GM19240 (cell line): Measurements from ENCODE around the gene TRAK1.

Source experiments
- DNase-seq: peaks from one replicate; pipeline ENCODE4 v3.0.0; 2011; ENCODE audit warnings: low spot score; ENCODE audit not compliant: insufficient read length

Gene TRAK1

GRCh38 chr3:42151596-42152168, 60.5 kb downstream of the TRAK1 start:
- no peak for DNase-seq

DNA sequence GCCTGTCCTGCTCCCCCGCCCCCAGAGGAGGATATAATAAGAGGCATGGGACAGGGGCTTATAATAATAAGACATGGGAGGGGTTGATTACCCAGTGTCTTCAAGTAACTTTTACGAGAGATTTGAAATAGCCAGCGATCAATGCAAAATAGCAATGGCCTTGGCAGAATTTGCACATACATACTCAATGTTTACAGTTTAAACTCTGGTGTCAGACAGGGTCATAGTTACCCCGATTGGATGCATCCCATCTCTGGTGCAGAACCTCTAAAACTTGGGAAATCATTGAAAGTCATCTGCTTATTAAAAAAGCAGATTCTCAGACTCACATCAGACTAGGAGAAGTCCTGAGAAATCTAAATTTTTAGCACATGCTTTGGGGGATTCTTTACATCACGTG, 61.0 kb downstream of the TRAK1 start:
- DNase-seq, result no peak

- DNase-seq, result no peak
Observed at GRCh38 chr3:42153039-42153438, 61.9 kb downstream of the TRAK1 start.

DNA sequence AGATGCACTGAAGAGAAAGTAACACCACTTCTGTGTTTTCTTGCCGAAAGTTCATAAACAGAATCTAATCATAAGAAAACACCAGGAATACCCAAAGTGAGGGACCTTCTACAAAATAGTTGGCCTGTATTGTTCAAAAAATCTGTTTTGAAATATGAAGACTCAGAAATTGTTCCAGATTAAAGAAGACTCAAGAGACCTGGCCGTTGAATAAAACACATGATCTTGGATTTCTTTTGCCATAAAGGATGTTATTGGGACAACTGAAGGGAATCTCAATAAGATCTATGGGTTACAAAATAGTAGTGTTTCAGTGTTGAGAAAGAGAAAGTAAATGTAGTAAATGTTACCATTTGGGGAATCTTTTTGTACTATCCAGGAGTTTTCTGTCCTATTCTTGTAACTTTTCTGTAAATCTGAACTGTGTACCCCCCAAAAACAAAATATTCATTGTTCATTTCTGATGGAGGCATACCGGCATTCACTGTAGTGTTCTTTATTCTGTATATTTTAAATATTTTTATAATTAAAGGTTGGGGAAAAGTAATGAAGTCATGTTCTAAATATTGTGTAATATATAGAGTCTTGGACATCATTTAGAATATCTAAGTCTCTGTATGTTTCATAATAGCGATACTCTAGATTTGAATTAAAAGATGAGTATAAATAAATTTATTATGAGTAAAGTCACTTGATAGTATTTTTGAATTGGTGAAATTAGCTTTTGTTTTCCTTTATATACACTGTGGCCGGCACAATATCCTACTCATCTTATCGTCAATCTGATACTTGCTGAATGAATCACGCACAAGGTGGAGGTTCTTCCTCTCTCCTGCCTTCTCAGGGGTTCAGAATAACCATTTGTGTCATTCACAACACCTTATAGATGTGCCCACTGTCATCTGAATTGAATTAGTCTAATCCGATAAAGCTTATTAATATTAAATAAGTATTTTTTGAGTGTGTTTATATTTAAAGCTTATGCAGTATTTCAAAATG, 66.7 kb downstream of the TRAK1 start:
- no peak for DNase-seq

DNA sequence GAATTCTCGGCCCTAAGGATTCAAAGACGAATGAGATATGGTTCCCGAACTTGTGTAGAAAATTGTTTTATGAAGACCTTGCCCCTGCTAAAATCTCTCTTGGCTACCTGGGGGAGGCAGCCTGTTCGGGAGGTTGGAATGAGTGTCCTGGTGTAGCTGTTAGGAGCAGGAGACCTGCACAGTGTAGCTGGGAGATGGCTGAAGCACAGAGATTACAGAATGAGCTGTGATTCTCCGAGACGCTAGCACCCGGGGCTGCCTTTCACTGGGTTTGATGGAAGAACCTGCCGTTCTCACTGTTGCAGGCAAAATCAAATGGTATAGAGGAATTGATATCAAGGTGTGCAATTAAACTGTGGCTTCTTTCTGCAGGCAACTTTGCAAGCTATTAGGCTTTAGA, 68.0 kb downstream of the TRAK1 start:
- DNase-seq, result no peak

DNA sequence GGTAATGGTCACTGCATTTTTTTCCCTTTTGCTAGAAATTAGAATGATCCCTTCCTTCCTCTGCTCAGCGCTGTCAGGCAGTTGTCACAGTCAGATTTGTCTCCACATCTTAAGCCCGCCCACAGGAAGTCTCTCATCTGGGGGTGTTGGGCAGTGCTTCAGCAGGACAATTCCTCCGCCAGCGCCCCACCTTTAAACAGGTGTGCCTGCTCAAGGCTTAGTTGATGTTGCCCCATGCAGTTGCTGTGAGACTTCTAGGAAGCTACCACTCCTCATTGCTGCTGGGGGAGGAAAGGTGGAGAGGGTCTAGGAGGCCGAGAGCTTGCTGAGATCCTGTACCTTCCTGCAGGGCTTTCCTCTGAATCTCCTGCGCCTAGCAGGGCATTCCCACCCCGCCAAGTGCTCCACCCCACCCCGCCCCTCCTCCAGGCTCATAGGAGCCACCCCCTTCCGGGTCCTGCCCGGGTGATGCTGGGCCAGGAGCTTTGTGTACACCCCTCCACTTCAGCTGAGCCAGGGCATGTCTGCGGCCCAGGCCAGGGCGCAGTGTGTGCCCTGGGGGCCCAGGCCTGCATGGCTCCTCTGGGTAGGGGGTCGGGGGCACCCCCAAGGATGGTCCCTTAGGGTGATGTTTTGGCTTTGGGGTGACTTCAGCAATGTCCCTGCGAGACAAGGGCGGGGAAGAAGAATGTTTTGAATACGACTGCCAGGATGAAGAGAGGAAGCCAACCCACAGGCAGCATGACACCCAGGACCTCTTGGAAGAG, 68.7 kb downstream of the TRAK1 start:
- DNase-seq, result peak; percentile 30

DNA sequence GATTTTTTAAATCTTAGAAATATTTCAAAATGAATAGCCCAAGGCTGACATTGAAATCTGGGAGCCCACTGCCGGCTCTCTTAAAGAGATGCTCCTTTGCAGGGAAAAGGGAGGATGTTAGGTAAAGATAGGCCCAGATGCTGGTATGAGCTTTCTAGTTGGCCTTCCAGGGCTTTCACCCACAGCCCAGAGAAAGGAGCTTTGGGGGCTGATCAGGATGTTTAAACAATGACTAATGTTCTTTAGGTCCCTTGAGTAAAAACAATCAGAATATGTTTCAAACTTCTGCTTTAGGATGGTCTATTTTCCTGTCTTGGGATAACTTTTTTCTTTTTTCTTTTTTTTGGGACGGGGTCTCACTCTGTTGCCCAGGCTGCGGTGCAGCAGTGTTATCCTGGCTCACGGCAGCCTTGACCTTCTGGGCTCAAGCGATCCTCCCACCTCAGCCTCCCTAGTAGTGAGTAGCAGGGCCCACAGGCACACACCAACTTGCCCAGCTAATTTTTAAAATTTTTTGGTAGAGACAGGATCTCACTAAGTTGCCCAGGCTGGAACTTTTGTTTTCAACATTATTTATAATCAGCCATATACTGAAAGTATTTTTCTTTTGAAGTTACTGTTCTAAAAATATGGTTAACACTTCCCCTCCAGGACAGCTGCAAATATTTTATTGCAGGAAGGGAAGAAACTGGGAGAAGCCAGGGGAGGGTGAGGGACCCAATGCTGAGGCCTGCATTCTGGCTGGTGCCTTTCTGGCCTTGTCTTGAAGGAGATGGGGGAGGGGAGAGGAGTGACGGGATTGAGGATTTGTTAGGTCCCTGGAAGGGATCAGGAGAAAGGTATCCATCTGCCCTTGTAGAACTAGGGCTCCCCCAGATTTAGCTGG, 70.1 kb downstream of the TRAK1 start:
- no peak for DNase-seq

- no peak for DNase-seq
Observed at GRCh38 chr3:42162462-42162861, 71.3 kb downstream of the TRAK1 start.

GRCh38 chr3:42163622-42164244, 72.6 kb downstream of the TRAK1 start:
- DNase-seq, result no peak

DNA sequence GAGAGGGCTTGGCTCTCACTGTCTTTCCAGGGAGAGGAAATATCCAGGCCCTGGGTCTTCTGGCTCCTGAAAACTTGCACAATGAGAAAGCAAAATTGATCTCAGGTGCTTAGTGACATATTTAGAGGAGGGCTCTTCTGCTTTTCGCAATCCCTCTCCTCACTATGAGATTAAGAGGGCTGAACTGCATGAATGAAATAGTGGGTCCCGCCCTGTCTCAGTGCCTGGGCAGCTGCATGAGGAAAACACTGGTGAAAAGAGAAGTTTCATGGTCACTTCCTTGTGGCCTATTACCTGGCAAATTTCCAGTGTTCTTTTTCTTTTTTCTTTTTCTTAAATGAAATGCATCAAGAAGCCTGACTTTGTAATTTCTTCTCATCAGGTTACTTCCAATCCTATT, 73.5 kb downstream of the TRAK1 start:
- DNase-seq, result no peak

GRCh38 chr3:42165211-42165610, 74.1 kb downstream of the TRAK1 start:
- no peak for DNase-seq

GRCh38 chr3:42166214-42166613, 75.1 kb downstream of the TRAK1 start:
- DNase-seq, result no peak

DNA sequence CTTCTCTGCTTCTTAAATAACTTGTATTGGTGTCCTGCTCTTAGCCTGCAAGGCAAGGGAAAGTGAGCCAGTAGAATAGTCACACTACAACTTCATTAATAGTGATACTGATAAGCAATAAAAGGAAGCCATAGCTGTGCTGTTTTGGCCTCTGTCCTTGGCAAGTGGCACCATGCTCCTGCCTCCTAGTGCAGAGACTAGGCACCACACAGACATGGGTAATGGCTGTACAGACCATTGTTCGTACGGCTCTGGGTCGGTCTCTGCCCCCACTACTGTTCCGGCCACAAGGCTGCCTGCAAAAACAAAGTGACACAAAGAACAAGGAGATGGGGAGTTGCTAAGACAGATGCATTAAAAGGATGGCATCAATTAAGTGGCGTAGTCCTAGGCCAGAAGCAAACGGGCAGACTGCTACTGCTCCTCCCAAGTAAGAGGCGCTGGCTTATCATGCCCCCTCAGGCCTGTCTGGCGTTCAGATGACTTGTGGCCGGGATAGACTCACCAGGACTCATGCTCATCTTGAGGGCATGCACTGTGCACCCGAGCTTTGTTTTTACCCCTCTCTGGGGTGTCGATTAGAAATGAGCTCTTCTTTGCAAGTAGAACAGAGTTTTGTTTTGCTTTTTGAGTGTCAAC, 75.6 kb downstream of the TRAK1 start:
- DNase-seq, result no peak

DNA sequence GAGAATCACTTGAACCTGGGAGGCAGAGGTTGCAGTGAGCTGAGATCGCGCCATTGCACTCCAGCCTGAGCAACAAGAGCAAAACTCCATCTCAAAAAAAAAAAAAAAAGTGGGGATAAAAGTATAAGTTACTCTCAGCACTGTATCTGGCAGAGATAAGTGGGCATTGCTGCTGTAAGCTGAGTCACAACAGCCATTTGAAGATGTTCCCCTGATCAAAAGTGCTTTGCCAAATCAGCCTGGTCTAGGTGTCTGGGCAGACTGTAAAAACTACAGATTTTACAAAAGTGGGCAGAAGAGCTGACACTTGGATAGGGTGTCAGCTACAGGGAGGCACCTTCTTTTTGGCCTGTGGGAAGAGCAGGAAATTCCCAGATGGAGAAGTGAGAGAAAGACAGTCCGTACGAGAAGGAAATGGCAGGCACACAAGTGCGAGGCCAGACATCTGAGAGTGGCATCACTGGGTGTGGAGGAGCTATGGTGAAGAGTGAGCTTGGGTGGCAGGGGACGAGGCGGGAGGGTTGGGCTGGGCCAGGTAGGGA, 78.5 kb downstream of the TRAK1 start:
- no peak for DNase-seq

DNA sequence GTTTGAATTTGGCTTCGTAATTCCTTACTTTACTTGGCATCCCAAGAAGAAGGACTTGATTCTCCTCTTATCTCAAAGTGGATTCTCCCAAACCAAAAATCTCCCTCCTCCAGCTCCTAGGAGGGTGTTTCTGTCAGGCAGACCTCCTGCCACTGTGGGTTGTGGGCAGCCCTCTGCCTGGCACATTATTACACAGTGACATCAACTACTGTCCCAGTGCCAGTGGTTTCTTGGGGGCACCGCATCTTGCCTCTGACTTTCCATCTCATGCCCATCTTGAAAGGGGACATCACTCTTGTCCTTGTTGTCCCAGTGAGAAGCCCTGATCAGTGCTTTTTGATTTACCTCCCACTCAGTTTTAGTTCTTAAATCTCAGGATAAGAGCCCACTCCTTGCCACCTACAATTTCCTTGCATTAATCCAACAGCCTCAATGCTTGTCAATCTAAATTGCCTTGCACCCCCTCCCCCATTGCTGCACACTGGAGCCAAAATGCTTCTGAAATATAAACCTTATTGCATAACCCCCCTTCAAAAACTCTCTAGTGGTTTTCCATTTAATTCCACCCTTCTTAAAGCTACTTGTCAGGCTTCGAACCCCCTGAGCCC, 81.0 kb downstream of the TRAK1 start:
- no peak for DNase-seq

GRCh38 chr3:42173307-42173706, 82.2 kb downstream of the TRAK1 start:
- no peak for DNase-seq

DNA sequence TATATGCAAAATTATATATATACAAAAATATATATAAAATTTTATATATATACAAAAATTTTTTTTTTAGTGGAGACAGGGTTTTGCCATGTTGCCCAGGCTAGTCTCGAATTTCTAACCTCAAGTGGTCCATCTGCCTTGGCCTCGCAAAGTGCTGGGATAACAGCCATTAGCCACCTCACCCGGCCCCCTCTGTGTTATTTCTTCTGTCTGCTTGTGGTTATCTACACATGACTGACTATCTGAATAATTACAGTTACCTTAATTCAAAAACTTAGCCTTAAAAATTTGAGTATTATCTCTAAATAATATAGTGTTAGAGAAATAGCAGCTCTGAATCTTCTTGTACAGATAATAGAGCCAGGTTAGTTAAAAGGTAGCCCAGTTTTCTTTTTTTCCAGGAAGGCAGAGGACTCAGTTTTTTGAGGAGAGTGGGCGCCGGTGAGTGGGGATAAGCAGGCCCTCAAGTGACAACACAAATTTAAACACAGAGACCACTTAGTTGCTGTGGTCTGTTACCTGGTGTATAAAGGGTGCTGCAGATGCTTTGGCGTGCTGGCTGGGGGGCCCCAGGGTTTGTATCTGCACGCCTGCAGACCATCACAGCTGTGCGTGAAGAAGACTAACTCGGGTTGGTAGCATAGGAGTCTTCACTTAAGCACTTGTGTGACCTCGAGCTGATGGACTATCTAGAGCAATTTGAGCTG, 83.7 kb downstream of the TRAK1 start:
- no peak for DNase-seq

- DNase-seq, result no peak
Observed at GRCh38 chr3:42175386-42176240, 84.5 kb downstream of the TRAK1 start.
